GM21576 (cell line): ENCODE data around the gene CNTFR.
"Not testable (repeated sequence)": the region's sequence is repeated elsewhere in the genome, so short reads cannot be mapped to it uniquely, and the experiment has no call there.

Experiments used
- ATAC-seq: cut with Tn5 transposase; IDR thresholded peaks from one replicate; pipeline ENCODE4 v1.9.1; 2021; ENCODE audit warnings: mild to moderate bottlenecking, moderate library complexity; ENCODE audit not compliant: unreplicated experiment

Gene CNTFR

GRCh38 chr9:34555500-34555899, 34.0 kb downstream of the CNTFR start:
- no peak for ATAC-seq

DNA sequence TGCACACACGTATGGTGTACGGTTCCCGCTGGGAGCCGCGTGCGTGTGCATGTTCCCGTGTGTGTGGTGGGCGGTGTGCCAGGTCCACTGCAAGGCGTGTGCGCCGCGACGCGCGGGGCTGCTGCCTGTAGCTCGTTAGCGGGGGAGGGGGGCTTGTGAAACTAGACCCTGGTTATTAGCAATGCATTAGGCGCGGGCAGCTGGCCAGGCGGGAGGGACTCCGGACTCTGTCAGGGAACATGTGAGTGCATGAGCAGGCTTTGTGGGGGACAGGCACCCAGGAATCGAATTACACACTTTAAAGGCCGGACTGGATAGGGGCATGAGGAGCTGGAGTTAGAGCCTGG, 34.5 kb downstream of the CNTFR start:
- no peak for ATAC-seq

DNA sequence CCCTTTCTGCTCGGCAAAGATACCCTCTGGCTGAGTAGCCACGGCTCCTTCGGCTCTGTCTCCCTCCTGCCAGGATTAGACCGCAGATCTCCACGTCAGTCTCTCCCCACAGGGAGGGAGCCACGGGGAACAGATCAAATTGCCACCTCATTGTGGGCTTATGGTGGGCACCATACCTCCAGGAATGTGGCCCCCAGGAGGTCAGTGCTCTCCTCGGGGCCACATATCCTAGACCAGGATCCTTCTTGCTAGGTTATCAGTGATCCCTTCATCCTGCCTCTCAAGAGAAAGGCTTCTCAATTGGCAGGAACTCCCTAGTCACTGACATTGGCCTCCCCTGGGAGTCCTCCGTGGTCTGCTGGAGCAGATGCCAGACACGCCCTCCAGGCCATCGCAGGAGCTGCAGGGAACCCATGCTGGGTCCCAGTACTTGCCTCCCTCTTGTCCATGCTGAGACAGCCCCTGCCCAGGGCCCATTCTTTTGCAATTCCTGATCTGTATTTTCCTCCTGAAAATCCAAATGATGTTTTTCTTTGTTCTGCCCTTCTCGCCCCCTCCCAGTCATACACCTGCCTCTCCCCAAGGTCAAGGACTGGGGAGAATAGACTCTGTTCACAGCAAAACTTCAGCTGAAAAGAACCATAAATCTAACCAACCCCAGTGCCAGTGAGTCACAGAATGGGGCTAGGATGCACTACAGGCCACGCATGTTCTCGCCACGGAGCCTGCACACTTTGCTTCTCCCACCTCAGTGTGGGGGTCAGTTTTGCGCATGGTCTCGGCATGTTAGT, 35.1 kb downstream of the CNTFR start:
- no peak for ATAC-seq

DNA sequence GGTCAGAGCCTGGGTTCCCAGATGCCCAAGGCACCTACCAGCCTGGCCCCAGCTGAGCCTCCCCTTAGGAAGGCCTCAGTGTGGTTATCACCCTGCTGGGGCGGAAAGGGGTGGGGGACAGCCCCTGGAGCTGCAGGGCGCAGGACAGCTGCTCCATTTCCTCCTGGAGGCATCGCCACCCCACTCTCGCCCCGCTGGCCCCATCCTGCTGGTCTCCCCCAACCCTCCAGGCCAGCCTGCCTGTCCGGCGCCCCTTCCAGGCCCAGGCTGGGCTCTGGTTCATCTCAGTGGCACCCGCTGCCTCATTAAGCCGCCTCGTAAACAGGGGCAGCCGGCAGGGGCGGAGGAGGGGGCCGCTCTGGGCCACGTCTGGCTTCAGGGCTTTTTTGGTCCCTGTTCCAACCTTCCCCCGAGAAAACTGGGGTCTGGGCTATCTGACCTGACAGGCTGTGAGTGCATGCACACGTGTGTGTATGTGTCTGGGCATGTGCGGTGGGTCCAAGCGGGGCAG, 36.0 kb downstream of the CNTFR start:
- no peak for ATAC-seq

DNA sequence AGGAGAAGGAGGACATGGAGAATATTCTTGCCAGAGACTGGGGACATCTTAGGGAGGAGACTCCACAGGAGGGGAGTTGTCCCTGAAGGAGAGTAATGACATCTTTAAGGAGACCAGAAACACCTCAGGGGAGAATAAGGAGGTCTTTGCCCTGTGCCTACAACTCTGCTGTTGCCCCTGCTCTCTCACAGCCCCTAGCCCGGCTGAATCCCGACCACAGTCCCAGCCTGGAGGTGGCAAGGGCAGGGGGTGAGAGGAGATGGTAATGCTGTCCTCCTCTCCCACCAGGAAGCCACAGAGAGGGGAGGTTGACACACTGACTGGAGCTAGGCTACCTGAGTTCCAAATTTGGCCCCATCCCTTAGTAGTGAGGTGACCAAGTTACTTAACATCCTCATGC, 36.5 kb downstream of the CNTFR start:
- no peak for ATAC-seq

- ATAC-seq = no peak
Measured at GRCh38 chr9:34552606-34552981, 36.9 kb downstream of the CNTFR start.

GRCh38 chr9:34551751-34552605, 37.5 kb downstream of the CNTFR start:
- no peak for ATAC-seq

GRCh38 chr9:34550681-34551270, 38.7 kb downstream of the CNTFR start:
- no peak for ATAC-seq

DNA sequence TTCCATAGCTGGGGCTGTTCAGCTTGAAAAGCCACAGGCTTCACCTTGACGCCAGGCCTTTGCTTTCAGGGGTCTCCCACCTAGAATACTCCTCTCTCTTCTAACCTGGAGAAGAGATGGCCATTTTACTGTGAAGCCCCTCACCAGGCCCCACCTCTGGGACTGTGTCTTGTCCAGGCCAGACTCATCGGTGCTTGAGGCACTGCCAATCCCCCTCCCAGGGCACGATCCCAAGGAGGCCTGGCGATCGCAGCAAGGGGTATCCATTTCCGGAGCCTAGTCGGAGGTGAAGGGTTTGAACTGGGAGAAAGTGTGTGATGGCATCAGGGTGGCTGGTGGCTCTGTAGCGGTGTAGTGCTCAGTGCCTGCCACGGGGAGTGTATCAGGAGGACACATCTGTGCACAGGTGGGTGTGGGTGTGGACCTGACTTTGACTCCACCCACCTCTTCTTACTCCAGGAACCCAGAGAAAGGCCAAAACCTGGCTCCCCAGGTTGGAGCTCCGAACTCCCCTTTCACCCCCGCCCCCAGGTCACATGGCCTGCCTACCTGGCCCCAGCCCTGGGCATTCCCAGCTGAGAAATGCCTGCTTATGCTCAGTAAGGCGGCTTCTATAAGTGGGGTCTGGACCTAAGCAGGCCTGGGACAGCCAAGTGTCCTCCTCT, 39.4 kb downstream of the CNTFR start:
- ATAC-seq = no peak

DNA sequence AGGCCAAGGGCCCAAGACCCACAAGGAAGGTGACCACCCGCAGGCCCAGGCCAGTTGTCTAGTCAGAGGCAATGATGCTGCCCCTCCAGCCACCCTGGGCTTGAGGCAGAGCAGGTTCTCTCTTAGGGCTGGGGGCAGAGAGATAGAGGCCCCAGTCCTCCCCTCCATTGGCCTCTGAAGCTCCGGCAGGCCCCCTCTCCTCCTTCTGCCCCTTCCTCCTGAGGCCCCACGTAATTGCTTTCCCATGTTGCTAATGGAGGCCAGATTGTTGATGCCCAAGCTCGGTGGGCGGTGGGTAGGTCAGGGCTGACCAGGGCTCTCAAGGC, 40.2 kb downstream of the CNTFR start:
- no peak for ATAC-seq

DNA sequence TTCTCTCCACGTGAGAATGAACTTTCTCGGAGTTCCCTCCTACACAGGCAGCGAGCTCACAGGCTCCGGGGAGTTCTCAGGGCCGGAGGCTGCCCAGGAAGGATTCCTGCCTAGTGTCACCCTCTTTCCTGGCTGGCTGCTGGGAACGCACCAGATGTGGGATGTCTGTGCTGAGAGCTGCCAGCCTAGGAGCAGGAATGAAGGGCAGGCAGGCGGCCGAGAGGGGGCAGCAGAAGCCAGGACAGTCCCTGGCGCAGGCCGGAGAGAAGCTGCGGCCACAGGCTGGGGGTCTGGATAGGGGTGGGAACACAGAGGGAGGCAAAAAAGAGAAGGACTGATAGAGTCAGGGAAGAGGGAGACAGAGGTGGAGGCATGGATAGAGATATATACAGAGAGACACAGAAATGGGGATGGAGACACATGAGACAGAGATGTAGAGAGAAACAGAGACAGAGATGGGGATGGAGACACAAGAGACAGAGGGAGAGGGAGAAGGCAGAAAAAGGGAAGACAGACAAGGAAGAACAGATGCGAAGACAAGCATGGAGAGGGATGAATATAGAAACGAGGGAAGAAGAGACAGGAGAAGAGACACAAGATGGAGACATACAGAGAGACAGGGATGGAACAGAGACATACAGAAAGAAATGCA, 41.4 kb downstream of the CNTFR start:
- ATAC-seq = no peak

GRCh38 chr9:34546834-34547827, 42.4 kb downstream of the CNTFR start:
- no peak for ATAC-seq

DNA sequence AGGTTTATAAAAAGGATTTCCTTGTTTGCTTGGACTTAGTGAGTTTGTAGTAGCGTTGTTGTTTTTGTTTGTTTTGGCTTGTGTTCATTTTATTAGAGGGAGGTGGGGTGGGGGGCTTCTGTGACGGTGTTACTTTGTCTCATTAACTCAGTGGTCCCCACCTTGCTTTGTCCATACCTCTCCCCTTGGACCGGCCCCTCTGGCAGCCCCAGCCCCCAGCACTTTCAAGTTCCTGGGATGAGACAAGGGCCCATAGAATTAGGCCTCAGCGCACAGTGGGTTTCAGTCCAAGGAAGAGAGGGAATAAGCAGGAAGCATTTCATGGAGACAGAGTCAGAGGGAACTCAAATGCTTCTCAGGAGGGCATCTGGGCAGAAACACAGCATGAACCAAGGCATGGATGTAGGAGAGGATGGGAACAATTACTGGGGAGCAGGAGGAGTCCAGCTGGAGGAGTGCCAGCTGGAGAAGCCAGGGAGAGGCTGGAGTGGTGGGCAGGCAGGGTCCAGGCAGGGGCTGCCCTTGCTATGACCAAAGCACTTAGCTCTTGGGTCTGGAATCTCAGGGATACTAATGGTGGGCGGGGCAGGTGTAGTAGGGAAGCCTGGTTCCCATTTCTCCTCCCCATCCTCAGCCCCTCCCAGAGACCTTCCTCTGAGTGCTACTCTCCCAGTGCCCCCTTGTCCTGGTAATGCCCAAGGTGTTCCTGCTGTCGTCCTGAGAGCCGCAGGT, 43.3 kb downstream of the CNTFR start:
- ATAC-seq = no peak

DNA sequence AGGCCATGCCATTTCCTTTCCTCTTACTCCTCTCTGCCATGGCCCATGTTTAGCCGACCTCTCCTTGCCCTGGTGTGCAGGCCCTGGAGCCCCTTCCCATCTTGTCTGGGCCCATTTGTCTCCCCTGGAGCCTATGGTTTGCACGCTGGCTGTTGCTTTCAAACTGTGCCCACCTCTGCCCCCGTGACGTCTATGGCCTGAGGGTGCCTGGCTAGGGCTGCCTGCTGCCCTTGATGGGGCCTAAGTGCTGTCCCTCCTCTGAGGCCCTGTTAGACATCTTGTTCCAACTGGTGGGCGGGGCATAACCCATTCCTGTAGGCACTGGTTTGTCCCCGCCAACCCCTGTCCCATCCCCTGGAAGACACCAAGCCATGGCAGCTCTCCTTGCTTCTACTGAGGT, 44.0 kb downstream of the CNTFR start:
- ATAC-seq = no peak

GRCh38 chr9:34544035-34544434, 45.5 kb downstream of the CNTFR start:
- no peak for ATAC-seq

DNA sequence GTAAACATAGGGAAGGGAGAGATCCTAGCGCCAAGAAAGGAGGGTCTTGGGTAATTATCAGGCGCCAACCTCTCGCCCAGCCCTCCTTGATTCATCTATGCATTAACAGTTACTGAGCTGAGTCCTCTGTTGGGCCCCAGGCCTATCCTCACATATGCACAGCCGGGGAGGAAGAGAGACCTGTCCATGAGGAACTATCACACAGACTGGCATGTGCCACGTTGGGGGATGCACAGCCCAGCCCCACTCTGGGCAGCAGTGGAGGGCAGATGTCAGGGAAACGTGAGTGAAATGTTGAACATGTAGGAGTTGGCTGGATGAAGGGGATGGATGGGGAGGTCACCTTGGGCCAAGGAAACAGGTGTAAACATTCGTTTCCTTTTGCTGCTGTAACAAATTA, 48.0 kb downstream of the CNTFR start:
- ATAC-seq = no peak

DNA sequence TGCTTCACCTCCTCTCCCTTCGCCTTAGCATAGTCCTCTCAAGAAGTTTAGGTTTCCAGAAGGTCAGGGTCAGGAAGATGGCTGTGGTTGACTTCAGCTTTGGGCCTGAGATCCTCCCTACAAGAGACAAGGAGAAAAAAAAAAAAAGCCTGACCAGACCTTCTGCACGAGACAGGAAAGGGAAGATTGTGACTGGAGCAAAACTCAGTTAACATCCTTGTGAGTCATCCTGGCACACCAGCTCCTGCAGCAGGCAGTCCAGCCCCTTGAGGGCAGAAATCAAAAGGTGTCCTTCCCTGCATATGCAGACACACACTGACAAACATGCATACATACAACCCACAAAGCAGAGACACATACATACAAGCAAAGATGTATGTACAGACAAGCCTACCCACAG, 48.7 kb downstream of the CNTFR start:
- no peak for ATAC-seq

GRCh38 chr9:34536685-34537084, 52.8 kb downstream of the CNTFR start:
- ATAC-seq = no peak

DNA sequence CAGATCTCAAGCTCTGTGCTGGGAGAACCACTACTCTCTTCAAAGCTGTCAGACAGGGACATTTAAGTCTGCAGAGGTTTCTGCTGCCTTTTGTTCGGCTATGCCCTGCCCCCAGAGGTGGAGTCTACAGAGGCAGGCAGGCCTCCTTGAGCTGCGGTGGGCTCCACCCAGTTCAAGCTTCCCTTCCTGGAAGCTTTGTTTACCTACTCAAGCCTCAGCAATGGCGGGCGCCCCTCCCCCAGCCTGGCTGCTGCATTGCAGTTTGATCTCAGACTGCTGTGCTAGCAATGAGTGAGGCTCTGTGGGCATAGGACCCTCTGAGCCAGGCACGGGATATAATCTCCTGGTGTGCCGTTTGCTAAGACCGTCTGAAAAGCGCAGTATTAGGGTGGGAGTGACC, 57.5 kb downstream of the CNTFR start:
- not testable (repeated sequence) for ATAC-seq
